Activated CD4-positive, alpha-beta T cell treated with anti-CD3 and anti-CD28 coated beads, Interleukin-2, amount 50 U/mL, for 16 hours (primary cell): ENCODE data around the gene WWOX.

Experiments
- DNase-seq: peaks from one replicate; pipeline ENCODE4 v3.0.0-alpha.2; 2020

The WWOX gene

DNA sequence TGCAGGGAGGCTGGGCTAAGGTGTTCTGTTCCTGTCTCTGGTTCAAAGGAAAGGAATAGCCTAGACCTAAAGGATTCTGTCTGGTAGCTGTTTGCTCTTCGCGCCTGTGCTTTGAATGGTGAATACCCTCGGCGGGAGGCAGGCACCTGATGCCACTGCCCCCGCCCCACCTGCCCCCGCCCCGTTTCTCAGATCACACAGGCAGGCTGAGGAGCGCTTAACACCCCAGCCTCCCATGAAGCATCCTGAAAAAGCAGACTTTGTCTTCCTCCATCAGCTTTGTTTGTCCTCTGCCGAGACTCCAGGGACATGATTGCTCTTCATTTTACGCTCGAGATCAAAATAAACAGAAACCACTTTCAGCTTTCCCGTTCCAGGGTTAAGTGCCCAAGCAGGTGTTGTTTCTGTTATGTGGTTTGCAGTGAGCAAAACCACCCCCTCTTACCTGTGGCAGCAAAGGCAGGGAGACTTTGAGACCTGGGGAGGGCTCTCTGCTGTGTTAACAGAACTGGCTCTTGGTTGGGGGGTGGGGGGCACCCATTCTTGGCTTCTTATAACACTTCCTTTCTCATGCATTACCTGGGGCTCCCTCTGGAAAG, 452.1 kb downstream of the WWOX start:
- no peak for DNase-seq

GRCh38 chr16:78552106-78552675, 452.7 kb downstream of the WWOX start:
- no peak for DNase-seq

DNA sequence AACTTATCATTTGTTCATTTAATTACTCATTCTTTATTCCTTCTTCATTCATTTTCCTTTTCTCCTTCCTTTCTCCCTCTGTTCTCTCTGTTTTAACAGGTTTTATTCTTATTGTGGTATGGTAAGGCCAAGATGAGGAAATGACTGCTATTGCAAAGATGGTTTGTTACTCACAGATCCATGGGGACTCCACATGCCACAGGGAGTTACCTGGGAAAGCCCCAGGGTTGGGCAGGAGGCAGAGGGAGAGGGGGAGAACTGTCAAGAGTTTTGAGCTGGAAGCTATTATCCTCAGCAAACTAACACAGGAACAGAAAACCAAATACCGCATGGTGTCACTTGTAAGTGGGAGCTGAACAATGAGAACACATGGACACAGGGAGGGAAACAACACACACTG, 453.3 kb downstream of the WWOX start:
- no peak for DNase-seq

- no peak for DNase-seq
Measured at GRCh38 chr16:78553268-78554039, 454.0 kb downstream of the WWOX start.

- no peak for DNase-seq
Measured at GRCh38 chr16:78556421-78556820, 457.0 kb downstream of the WWOX start.

DNA sequence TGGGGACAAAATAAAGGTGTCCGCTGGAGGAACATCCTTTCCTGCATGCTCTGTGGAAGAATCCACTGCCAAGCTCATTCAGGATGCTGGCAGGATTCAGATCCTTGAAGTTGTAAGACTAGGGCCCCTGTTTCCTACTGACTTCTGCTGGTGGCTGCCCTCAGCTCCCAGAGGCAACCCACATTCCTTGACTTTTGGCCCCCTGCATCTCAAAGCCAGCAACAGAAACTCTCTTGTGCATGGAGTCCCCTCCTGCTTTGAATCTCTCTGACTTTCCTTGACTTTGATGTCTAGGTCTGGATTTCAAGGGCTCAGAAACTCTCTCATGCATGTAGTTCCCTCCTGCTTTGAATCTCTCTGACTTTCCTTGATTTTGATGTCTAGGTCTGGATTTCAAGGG, 461.5 kb downstream of the WWOX start:
- DNase-seq: no peak

DNA sequence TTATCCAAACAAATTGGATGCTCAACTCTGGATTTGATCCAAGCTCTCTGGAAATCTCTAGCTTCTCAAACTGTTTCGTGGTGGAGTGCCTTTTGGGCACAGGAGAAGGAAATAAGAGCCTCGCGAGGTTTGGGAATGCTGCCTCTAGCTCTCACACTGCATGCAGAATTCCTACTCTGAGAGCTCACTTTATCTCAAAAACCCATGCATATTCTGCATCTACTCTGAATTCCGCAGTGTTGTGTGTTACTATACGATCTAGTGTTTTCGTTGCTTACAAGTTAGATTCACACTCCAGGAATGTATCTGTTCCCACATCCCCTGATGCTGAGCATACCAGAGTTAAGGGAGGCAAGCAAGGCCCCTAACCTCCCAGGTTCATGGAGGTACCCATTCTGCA, 462.7 kb downstream of the WWOX start:
- no peak for DNase-seq

DNA sequence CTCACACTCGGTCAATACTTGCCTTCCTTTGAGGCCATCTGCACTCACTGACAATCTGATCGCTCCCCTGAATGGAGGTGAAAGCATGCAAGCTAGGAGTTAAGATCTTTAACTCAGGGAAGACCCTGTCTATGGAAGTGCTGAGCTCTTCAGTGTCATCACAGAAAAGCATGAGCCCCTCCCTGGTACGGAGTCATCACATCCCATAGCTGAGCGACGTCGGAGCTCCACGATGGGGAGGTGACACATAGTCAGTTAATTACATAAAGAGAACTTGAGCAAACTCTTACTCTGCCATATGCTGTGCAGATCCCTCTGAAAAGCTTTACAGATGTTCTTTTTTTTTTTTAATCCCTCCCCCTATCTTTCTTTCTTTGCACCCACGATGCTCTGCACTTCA, 463.2 kb downstream of the WWOX start:
- no peak for DNase-seq

GRCh38 chr16:78563905-78564304, 464.5 kb downstream of the WWOX start:
- DNase-seq: no peak

- no peak for DNase-seq
Measured at GRCh38 chr16:78566397-78567073, 467.1 kb downstream of the WWOX start.

DNA sequence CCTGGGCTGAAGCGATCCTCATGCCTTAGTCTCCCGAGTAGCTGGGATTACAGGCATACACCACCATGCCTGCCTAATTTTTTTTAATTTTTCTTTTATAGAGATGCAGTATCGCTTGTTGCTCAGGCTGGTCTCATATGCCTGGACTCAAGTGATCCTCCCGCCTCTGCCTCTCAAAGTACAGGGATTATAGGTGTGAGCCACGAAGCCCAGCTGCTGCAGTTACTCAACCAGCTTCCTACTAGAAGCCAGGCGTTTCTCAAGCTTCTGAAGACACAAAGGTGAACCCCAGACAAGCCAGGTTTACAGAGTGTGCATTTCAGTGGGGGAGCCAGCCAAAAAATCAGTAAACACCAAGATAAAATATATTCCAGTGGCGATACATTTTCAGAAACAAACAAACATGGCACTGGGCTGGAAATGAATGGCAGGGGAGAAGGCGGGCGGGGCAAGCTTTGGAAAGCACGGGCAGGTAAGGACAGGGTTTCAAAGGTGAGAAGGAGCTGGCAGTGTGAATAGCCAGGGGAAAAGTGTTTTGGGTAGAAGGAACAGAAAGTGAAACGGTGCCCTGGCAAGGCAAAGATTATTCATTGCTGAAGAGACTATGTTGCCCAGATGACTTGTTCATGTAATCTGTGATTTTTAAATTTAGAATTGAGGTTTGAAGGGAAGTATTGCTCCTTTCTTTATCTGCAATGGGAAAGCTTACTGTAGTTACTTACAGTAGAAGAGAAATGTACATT, 471.1 kb downstream of the WWOX start:
- DNase-seq: peak; percentile 44

DNA sequence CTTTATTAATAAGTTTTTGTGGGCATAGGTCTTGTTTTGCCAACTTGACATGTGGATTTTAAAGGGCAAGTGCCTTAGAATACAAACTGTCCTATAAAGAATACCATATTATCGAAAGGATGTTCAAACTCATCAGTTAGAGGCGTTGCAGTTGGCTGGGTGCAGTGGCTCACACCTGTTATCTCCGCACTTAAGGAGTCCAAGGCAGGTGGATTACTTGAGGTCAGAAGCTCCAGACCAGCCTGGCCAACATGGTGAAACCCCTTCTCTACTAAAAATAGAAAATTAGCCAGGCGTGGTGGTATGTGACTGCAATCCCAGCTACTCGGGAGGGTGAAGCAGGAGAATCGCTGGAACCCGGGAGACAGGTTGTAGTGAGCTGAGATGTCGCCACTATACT, 472.0 kb downstream of the WWOX start:
- no peak for DNase-seq

- DNase-seq: no peak
Measured at GRCh38 chr16:78571898-78572358, 472.5 kb downstream of the WWOX start.

- DNase-seq: no peak
Measured at GRCh38 chr16:78574571-78574970, 475.1 kb downstream of the WWOX start.

DNA sequence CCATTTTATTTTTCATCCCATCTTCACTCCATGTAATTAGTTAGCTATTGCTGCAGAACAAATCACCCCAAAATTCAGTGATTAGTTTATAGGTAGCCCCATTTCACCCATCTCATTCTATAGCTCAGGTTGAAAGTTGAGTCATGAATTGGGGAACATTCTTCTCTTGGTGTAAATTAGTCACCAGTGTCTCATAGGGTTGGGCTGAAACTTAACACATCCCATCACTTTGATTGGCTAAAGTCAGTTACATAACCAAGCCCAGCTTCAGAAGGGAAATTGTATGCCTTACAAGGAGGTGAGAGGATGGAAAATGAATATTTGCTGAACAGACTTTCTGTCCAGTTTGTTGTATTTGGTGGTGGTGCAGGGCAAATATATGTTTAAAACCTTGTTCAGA, 477.5 kb downstream of the WWOX start:
- DNase-seq: peak; percentile 44

DNA sequence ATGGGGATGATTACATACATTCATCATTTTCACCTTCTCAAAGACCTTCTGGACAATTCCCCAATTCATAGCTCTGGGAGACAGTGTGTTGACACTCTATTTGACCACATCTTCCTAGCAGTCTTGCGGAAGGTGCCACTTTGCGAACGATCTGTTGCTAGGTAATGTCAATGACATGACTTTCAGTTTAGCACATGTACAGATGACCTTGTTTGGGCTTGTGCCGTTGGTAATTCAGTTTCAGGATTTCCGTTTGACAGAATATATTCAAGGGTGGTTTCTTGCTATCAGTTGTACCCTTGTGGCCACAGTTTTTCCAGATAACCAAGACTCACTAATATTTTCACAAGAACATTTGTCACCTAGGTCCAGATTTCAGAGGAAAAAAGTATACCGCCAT, 478.2 kb downstream of the WWOX start:
- peak; percentile 15 for DNase-seq

DNA sequence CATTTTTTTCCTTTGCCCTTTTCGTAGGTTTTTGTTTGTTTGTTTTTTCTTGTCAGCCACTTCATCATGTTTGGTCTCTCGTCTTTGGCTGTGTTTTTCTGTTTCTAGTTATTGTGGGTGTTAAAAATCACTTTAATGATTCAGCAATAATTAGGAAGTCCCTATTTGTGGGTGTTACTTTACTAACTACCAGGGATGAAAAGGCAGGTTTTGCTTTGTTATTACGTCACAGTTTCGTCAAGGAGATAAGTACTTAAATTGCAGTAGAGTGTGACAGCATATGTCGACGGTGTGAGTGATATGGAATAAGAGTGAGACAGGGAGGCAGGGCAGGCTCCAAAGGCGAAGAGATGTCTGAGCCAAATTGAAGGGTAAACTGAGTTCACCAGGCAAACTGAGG, 479.6 kb downstream of the WWOX start:
- no peak for DNase-seq

DNA sequence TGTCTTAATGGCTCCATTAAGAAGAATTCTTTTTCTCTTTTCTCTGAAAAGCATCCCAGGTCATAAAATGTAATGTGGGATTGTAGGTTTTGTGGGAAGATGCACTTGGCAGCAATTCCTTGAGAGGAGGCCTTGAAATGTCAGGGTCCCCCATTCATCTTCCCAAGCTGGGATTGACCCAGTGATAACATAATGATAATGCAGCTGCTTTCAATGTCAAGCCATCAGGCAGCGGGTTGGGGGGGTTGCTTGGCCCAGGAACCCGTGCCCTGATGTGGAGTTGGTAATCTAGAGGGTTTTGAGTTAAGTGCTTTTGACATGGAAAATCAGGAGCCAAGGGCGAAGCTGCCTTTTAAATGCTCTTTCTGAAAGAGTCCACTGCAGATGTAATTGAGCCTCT, 484.0 kb downstream of the WWOX start:
- DNase-seq: no peak

DNA sequence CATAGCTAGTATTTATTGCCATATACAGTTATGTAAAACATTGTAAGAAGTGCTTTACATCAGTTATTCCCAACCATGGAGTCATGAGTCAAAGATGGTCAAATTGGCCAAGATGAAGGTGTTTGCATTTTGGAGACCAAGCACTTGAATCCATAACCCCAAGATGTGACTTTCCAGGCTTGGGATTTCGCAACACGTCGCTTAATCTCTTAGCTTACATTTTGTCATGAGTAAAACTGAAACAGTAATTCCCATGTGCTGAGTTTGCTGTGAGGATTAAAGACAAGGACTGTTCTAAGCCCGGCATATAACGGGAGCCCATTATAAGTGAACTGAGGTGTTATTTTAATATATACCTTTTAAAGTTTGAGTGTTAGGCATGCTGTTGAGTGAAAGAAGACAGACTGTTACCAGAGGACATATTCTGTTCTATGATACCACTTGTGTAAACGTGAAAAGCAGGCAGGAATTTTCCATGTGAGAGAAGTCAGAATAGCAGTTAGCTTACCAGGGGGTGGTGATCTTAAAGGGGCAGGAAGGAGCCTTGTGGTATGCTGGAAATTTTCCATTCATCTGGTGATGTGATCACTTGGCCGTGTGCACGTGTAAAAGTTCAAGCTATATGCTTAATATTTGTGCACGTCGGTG, 484.9 kb downstream of the WWOX start:
- DNase-seq: no peak

- no peak for DNase-seq
Measured at GRCh38 chr16:78584991-78585390, 485.5 kb downstream of the WWOX start.

DNA sequence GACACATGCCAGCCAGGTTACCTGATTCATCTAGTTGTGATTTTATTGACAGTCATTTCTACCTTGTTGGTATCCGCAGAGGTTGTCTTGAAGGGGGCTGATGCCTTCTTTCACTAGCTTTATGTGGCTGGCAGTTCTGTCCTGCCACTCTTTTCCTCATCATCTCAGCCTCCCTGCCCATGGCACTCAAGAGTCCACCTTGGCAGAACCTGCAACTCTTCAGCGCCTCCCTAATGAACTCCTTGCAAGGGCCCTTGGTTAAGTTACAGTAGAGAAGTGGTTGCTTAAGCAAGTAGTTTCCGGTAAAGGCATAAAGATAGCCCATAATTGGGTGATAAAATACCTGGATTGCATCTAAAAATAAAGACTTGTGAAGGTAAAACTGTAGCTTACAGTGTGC, 489.9 kb downstream of the WWOX start:
- DNase-seq: no peak

GRCh38 chr16:78591682-78592103, 492.2 kb downstream of the WWOX start:
- no peak for DNase-seq

- DNase-seq: no peak
Measured at GRCh38 chr16:78592111-78592510, 492.7 kb downstream of the WWOX start.
